Neuronal stem cell (in vitro differentiated cells): ENCODE results near the gene NPL.

Experiments used
- DNase-seq: peaks from one replicate; pipeline ENCODE4 v3.0.0-alpha.2; 2013; ENCODE audit warnings: low spot score
- H2AFZ ChIP-seq: one replicate; pipeline ENCODE4 v1.6.1; 2013; ENCODE audit warnings: mild to moderate bottlenecking, low read length, inconsistent platforms
- H2AK5ac ChIP-seq: 2 replicates; pipeline ENCODE4 v1.6.1; 2013; ENCODE audit warnings: low read depth, mild to moderate bottlenecking, inconsistent platforms, low read length, moderate library complexity, mixed read lengths
- H2BK120ac ChIP-seq: 2 replicates; pipeline ENCODE4 v1.6.1; 2013; ENCODE audit warnings: low read depth, mild to moderate bottlenecking, inconsistent platforms, low read length, moderate library complexity, mixed read lengths
- H2BK12ac ChIP-seq: one replicate; pipeline ENCODE4 v1.6.1; 2013; ENCODE audit warnings: low read length, inconsistent platforms
- H2BK15ac ChIP-seq: 2 replicates; pipeline ENCODE4 v1.6.1; 2013; ENCODE audit warnings: mild to moderate bottlenecking, low read length, inconsistent platforms, mixed read lengths
- H2BK5ac ChIP-seq: one replicate; pipeline ENCODE4 v1.6.1; 2013; ENCODE audit warnings: inconsistent platforms, mild to moderate bottlenecking, low read length, moderate library complexity
- H3K14ac ChIP-seq: one replicate; pipeline ENCODE4 v1.6.1; 2013; ENCODE audit warnings: low read length, inconsistent platforms
- H3K18ac ChIP-seq: 2 replicates; pipeline ENCODE4 v1.6.1; 2013; ENCODE audit warnings: low read length, inconsistent platforms
- H3K23ac ChIP-seq: 2 replicates; pipeline ENCODE4 v1.6.1; 2013; ENCODE audit warnings: low read depth, mild to moderate bottlenecking, mixed read lengths, low read length, inconsistent platforms; ENCODE audit not compliant: poor library complexity
- H3K27ac ChIP-seq: replicated peaks from 3 replicates; pipeline ENCODE4 v1.5.1; 2013; ENCODE audit warnings: low read length, inconsistent platforms
- H3K27me3 ChIP-seq, 3 experiments: 2 replicates each; pipeline ENCODE4 v1.6.1; 2013; ENCODE audit warnings: low read length in 3 of 3, mild to moderate bottlenecking in 2 of 3, inconsistent platforms in 1 of 3, low read depth in 1 of 3, mixed read lengths in 1 of 3, moderate library complexity in 1 of 3; ENCODE audit not compliant: control insufficient read depth in 3 of 3, insufficient read depth in 3 of 3
- H3K36me3 ChIP-seq, 2 donors: replicated peaks in 1 of 2; 2 replicates each; pipeline ENCODE4 v1.6.1; 2013; ENCODE audit warnings: low read length in 2 of 2; ENCODE audit not compliant: control insufficient read depth in 2 of 2, insufficient read depth in 2 of 2
- H3K4ac ChIP-seq: 2 replicates; pipeline ENCODE4 v1.6.1; 2013; ENCODE audit warnings: inconsistent platforms, mild to moderate bottlenecking, low read length, moderate library complexity
- H3K4me1 ChIP-seq, 2 donors: 1 replicate in 1 of 2; 2 replicates in 1 of 2; pipeline ENCODE4 v1.6.1; 2013; ENCODE audit warnings: low read length in 2 of 2, low read depth in 1 of 2; ENCODE audit not compliant: control insufficient read depth in 2 of 2, insufficient read depth in 1 of 2
- H3K4me2 ChIP-seq: one replicate; pipeline ENCODE4 v1.6.1; 2013; ENCODE audit warnings: mild to moderate bottlenecking, low read length, inconsistent platforms; ENCODE audit not compliant: insufficient read depth, poor library complexity, severe bottlenecking
- H3K4me3 ChIP-seq, 2 donors: 2 replicates each; pipeline ENCODE4 v1.5.1; 2013; ENCODE audit warnings: low read length in 2 of 2, mild to moderate bottlenecking in 2 of 2, inconsistent platforms in 1 of 2, moderate library complexity in 1 of 2
- H3K79me1 ChIP-seq: one replicate; pipeline ENCODE4 v1.6.1; 2013; ENCODE audit warnings: low read depth, mild to moderate bottlenecking, inconsistent platforms, low read length, moderate library complexity
- H3K9ac ChIP-seq: one replicate; pipeline ENCODE4 v1.6.1; 2013; ENCODE audit warnings: mild to moderate bottlenecking, low read depth, low read length, inconsistent platforms; ENCODE audit not compliant: poor library complexity
- H3K9me3 ChIP-seq, 2 donors: replicated peaks in 1 of 2; 2 replicates each; pipeline versions ENCODE3 to v1.6.1; 2013; ENCODE audit warnings: low read length in 2 of 2, mild to moderate bottlenecking in 2 of 2, inconsistent platforms in 1 of 2, low read depth in 1 of 2, mixed read lengths in 1 of 2, moderate library complexity in 1 of 2; ENCODE audit not compliant: control insufficient read depth in 2 of 2, insufficient read depth in 1 of 2
- H4K8ac ChIP-seq: one replicate; pipeline ENCODE4 v1.6.1; 2013; ENCODE audit warnings: low read depth, mild to moderate bottlenecking, inconsistent platforms, low read length, moderate library complexity
- H4K91ac ChIP-seq: one replicate; pipeline ENCODE4 v1.6.1; 2013; ENCODE audit warnings: low read length, low read depth, mild to moderate bottlenecking, inconsistent platforms; ENCODE audit not compliant: poor library complexity
- WGBS, 2 donors: extraction: QIAGEN DNeasy Blood & Tissue Kit; methylation state at CpG; one replicate each; pipeline ENCODE4 v1.1.7; 2013; ENCODE audit warnings: missing lambda C conversion rate in 2 of 2, mixed read lengths in 1 of 2; ENCODE audit not compliant: insufficient read length in 2 of 2, insufficient replicate concordance in 1 of 2; ENCODE audit errors: extremely low coverage in 2 of 2; 5-methylcytosine and 5-hydroxymethylcytosine counted together

The NPL gene

DNA sequence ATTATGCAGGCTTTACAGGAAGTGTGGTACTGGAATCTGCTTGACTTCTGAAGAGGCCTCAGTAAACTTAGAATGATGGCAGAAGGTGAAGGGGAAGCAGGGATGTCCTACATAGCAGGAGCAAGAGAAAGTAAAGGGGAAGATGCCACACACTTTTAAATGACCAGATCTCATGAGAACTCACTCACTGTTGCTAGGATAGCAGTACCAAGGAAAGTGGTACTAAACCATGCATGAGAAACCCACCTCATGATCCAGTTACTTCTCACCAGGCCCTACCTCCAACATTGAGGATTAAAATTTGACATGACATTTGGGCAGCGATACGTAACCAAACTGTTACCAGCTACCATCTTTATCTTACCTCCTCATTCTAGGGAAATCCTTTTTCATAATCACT is 59.2 kb downstream of the NPL start:
- no peak for DNase-seq
- Histone ChIP-seq H4K8ac (no peak overlapping the region), H3K4me3 (no peak overlapping the region), H2BK15ac (no peak overlapping the region), H4K91ac (no peak overlapping the region), H3K27ac (no peak overlapping the region), H3K27me3 (no peaks in the 10 kb centered on the region), H3K9ac (no peak overlapping the region), H3K36me3 (peaks cover 30 to 100% of the 10 kb centered on the region in 2 donors), H3K4me2 (no peak overlapping the region), H3K14ac (no peak overlapping the region), H3K23ac (no peak overlapping the region), H3K79me1 (no peaks in the 10 kb centered on the region), H3K4ac (no peak overlapping the region), H3K18ac (no peak overlapping the region), H3K4me1 (peaks cover 0 to 2% of the 10 kb centered on the region in 2 donors), H2BK120ac (no peak overlapping the region), H2BK12ac (no peak overlapping the region), H3K9me3 (no peaks in the 10 kb centered on the region), H2BK5ac (no peak overlapping the region), H2AK5ac (no peak overlapping the region), H2AFZ (no peak overlapping the region)
- no CpG with 5 or more reads among the region's 2 CpGs for WGBS, 2 donors

DNA sequence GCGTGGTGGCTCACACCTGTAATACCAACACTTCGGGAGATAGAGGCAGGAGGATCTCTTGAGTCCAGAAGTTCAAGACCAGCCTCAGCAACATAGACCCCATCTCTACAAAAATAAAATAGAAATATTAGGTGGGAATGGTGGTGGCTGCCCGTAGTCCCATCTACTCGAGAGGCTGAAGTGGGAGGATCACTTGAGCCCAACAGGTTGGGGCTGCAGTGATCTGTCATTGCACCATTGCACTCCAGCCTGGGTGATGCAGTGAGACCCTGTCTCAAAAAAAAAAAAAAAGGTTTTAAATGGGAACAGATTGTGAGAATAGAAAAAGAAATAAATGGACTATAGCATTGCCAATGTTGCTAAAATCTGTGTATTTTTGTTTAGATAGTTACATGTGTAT is 60.7 kb downstream of the NPL start:
- Histone ChIP-seq H2AK5ac (no peak overlapping the region), H2AFZ (no peak overlapping the region), H3K4me2 (no peak overlapping the region), H2BK5ac (no peak overlapping the region), H4K91ac (no peak overlapping the region), H2BK15ac (no peak overlapping the region), H3K9me3 (no peaks in the 10 kb centered on the region), H3K9ac (no peak overlapping the region), H3K4ac (no peak overlapping the region), H3K4me1 (peaks cover 0 to 2% of the 10 kb centered on the region in 2 donors), H3K27ac (no peak overlapping the region), H3K23ac (no peak overlapping the region), H3K4me3 (no peak overlapping the region), H3K18ac (no peak overlapping the region), H3K79me1 (no peaks in the 10 kb centered on the region), H3K14ac (no peak overlapping the region), H2BK12ac (no peak overlapping the region), H2BK120ac (no peak overlapping the region), H3K36me3 (peaks cover 29 to 100% of the 10 kb centered on the region in 2 donors), H3K27me3 (no peaks in the 10 kb centered on the region), H4K8ac (no peak overlapping the region)
- WGBS, 2 donors = no CpG with 5 or more reads among the region's 4 CpGs
- no peak for DNase-seq

DNA sequence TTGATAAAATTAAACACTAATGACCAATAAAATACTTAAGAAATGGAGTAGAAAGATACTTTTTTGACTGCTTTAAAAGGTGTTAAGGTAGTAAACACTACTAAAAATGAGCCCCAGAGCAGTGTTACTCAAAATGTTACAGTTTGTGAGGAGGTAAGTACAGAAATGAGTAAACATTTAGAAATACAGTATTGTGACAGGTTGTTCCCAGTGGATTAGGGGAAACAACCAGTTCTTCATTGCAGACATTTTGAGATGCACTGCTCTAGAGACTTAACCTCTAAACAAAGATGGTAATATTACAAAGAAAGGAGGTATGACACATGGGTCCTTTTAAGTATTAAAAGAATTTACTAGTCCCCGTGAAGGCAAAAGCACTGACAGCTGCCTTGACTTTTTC is 62.3 kb downstream of the NPL start:
- H4K8ac ChIP-seq = no peak overlapping the region
- no peak overlapping the region for H2BK120ac ChIP-seq
- no peaks in the 10 kb centered on the region for H3K9me3 ChIP-seq
- no peak overlapping the region for H3K18ac ChIP-seq
- no peak overlapping the region for H2BK5ac ChIP-seq
- H2BK12ac ChIP-seq = no peak overlapping the region
- H3K27ac ChIP-seq = no peak overlapping the region
- whole genome bisulfite sequencing, 2 donors = no CpG with 5 or more reads among the region's 1 CpG
- no peak overlapping the region for H3K4me3 ChIP-seq
- no peak overlapping the region for H2BK15ac ChIP-seq
- no peak overlapping the region for H3K4me2 ChIP-seq
- DNase-seq = no peak
- peaks cover 33 to 100% of the 10 kb centered on the region in 2 donors for H3K36me3 ChIP-seq
- H3K14ac ChIP-seq = no peak overlapping the region
- no peak overlapping the region for H2AFZ ChIP-seq
- H3K27me3 ChIP-seq = no peaks in the 10 kb centered on the region
- H3K79me1 ChIP-seq = no peaks in the 10 kb centered on the region
- H4K91ac ChIP-seq = no peak overlapping the region
- no peak overlapping the region for H2AK5ac ChIP-seq
- no peaks in the 10 kb centered on the region for H3K4me1 ChIP-seq
- H3K4ac ChIP-seq = no peak overlapping the region
- H3K23ac ChIP-seq = no peak overlapping the region
- no peak overlapping the region for H3K9ac ChIP-seq

DNA sequence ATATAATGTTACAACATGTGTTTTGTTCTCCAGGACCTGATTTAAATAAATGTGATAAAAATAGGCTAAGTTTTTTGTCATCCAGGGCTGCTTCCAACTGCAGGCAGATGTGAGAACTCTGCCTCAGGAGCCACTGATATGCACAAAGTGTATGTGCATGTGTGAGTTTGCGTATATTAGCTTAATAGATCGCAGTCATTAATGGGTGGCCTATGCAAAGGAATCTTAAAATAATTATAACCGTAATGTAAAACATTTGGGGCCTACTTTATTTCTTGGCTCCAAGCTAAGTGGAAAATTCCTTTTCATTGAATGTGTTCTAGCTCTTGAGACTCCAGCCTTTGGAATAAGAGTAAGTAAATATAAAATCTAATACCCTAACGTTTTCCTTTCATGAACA is 66.3 kb downstream of the NPL start:
- no peak for DNase-seq
- Histone ChIP-seq H3K14ac (no peak overlapping the region), H3K18ac (no peak overlapping the region), H3K4me2 (no peak overlapping the region), H4K91ac (no peak overlapping the region), H4K8ac (no peak overlapping the region), H2BK120ac (no peak overlapping the region), H3K23ac (no peak overlapping the region), H3K9me3 (no peaks in the 10 kb centered on the region), H3K36me3 (peaks cover 40 to 100% of the 10 kb centered on the region in 2 donors), H3K79me1 (no peaks in the 10 kb centered on the region), H2BK15ac (no peak overlapping the region), H3K9ac (no peak overlapping the region), H3K27ac (no peak overlapping the region), H3K4me3 (no peak overlapping the region), H2AFZ (no peak overlapping the region), H2BK12ac (no peak overlapping the region), H2AK5ac (no peak overlapping the region), H3K27me3 (no peaks in the 10 kb centered on the region), H2BK5ac (no peak overlapping the region), H3K4me1 (no peaks in the 10 kb centered on the region), H3K4ac (no peak overlapping the region)
- no CpG with 5 or more reads among the region's 4 CpGs for WGBS, 2 donors
